ENCODE data around the gene ATP2A1. TPM values are rescaled to one million over a fixed set of nuclear protein-coding genes. Genes with fewer than 3 reads are reported as not detected.
"Not testable (repeated sequence)": the region's sequence is repeated elsewhere in the genome, so short reads cannot be mapped to it uniquely, and the experiment has no call there.

The ATP2A1 gene
- total RNA-seq, 1 donor from 2014 or later, result 0.54 TPM

GRCh38 chr16:28925386-28926228 is 47.3 kb downstream of the ATP2A1 start:
- intact Hi-C loops (cut with DNase I), result loop anchor here (2.0 kb wide), 2 partner anchors 25 to 79 kb away; partner anchors contain the start of genes NFATC2IP and TUFM
- peak; percentile 89 for DNase-seq (ENCODE audit: low spot score)

GRCh38 chr16:28926284-28926683 is 48.0 kb downstream of the ATP2A1 start:
- intact Hi-C loops (cut with DNase I); DNase-seq (ENCODE audit: low spot score): not testable (repeated sequence)

- intact Hi-C loops (cut with DNase I), result no loop called here
- DNase-seq (ENCODE audit: low spot score), result no peak
These were observed 49.5 kb downstream of the ATP2A1 start for GRCh38 chr16:28927815-28928214.

DNA sequence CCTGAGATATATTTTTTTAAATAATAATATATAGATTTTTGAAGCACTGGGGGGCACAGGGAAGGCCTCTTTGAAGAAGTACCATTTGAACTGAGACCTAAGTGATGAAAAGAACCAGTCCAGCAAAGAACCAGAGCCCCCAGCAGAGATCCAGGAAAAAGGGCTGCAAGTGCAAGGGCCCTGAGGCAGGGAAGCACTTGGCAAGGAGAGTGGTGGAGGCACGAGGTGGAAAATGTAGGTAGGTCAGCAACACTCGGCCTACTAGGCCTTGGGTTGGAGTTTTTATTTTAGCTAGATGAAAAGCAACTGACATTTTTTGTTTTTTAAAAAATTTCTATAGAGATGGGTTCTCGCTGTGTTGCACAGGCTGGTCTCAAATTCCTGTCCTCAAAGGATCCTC is 51.9 kb downstream of the ATP2A1 start:
- intact Hi-C loops (cut with DNase I), result no loop called here
- DNase-seq (ENCODE audit: low spot score), result no peak

- DNase-seq (ENCODE audit: low spot score), result no peak
- intact Hi-C loops (cut with DNase I), result no loop called here
These were observed 52.4 kb downstream of the ATP2A1 start for GRCh38 chr16:28930652-28931051.

DNA sequence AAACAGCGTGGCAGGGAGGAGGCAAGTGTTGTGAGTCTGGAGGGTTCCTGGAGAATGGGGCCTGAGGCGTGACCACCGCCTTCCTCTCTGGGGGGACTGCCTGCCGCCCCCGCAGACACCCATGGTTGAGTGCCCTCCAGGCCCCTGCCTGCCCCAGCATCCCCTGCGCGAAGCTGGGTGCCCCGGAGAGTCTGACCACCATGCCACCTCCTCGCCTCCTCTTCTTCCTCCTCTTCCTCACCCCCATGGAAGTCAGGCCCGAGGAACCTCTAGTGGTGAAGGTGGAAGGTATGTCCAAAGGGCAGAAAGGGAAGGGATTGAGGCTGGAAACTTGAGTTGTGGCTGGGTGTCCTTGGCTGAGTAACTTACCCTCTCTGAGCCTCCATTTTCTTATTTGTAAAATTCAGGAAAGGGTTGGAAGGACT is 53.5 kb downstream of the ATP2A1 start, which contains the start of gene CD19:
TSS of gene CD19 (plus strand) at position 171 of the 425 bp plus-strand sequence. CDS start at position 201, 30 bp downstream.
- DNase-seq (ENCODE audit: low spot score), result no peak
- intact Hi-C loops (cut with DNase I), result no loop called here

DNA sequence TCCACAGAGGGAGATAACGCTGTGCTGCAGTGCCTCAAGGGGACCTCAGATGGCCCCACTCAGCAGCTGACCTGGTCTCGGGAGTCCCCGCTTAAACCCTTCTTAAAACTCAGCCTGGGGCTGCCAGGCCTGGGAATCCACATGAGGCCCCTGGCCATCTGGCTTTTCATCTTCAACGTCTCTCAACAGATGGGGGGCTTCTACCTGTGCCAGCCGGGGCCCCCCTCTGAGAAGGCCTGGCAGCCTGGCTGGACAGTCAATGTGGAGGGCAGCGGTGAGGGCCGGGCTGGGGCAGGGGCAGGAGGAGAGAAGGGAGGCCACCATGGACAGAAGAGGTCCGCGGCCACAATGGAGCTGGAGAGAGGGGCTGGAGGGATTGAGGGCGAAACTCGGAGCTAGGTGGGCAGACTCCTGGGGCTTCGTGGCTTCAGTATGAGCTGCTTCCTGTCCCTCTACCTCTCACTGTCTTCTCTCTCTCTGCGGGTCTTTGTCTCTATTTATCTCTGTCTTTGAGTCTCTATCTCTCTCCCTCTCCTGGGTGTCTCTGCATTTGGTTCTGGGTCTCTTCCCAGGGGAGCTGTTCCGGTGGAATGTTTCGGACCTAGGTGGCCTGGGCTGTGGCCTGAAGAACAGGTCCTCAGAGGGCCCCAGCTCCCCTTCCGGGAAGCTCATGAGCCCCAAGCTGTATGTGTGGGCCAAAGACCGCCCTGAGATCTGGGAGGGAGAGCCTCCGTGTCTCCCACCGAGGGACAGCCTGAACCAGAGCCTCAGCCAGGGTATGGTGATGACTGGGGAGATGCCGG is 54.3 kb downstream of the ATP2A1 start:
- intact Hi-C loops (cut with DNase I), result no loop called here
- no peak for DNase-seq (ENCODE audit: low spot score)

GRCh38 chr16:28933171-28933570 is 54.9 kb downstream of the ATP2A1 start:
- intact Hi-C loops (cut with DNase I), result no loop called here
- DNase-seq (ENCODE audit: low spot score), result no peak

DNA sequence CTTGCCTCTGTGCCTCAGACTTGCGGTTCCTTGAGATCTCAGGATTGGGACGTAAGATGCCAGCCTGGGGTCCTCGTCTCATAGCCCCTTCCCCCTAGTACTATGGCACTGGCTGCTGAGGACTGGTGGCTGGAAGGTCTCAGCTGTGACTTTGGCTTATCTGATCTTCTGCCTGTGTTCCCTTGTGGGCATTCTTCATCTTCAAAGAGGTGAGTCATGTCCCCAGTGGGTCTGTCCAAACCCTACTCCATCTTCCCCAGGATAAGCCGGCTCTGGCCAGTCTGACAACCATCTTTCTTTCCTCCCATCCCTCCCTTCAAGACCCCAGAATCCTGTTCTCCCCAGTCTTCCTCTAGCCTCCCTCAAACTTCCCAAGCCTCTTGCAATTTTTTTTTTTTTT is 57.1 kb downstream of the ATP2A1 start:
- intact Hi-C loops (cut with DNase I), result no loop called here
- DNase-seq (ENCODE audit: low spot score), result no peak

GRCh38 chr16:28935924-28936783 is 57.9 kb downstream of the ATP2A1 start:
- intact Hi-C loops (cut with DNase I), result no loop called here
- DNase-seq (ENCODE audit: low spot score), result peak; percentile 93

- intact Hi-C loops (cut with DNase I), result no loop called here
- DNase-seq (ENCODE audit: low spot score), result no peak
These were observed 58.5 kb downstream of the ATP2A1 start for GRCh38 chr16:28936784-28937155.

GRCh38 chr16:28937222-28937876 is 59.1 kb downstream of the ATP2A1 start:
- intact Hi-C loops (cut with DNase I), result no loop called here

DNA sequence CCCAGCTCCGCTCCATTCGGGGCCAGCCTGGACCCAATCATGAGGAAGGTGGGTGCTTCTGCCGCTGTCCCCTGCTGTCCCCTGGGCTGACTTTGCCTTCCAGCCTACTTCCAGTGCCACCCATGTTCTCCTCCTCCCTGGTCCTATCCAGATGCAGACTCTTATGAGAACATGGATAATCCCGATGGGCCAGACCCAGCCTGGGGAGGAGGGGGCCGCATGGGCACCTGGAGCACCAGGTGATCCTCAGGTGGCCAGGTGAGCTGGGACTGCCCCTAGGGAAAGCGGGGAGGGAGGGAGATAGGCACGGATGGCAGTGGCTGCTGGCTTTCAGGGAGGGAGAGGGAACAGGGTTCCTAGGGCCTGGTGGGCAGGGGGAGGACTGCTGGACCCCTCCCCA is 60.4 kb downstream of the ATP2A1 start:
- intact Hi-C loops (cut with DNase I), result no loop called here
- DNase-seq (ENCODE audit: low spot score), result no peak

More at GRCh38 chr16:28937222-28937876, 59.1 kb downstream of the ATP2A1 start:
- no peak for DNase-seq (ENCODE audit: low spot score)

DNA sequence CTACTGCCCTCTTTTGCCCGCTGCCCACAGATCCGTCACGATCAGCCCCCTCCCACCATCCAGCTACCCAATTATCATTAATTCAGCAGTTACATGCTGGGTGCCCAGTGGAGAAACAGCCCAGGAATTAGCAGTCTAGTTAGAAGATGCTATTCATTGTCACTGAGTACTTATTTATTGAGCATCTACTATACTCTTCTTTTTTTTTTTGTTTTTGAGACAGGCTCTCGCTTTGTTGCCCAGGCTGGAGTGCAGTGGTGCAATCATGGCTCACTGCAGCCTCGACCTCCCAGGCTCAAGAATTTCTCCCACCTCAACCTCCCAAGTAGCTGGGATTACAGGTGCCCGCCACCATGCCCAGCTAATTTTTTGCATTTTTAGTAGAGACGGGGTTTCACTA is 61.5 kb downstream of the ATP2A1 start:
- not testable (repeated sequence) for DNase-seq (ENCODE audit: low spot score)
- intact Hi-C loops (cut with DNase I), result loop anchor here (10.0 kb wide), 1 partner anchor 445 kb away; the partner anchor contains the start of genes APOBR and CLN3

DNA sequence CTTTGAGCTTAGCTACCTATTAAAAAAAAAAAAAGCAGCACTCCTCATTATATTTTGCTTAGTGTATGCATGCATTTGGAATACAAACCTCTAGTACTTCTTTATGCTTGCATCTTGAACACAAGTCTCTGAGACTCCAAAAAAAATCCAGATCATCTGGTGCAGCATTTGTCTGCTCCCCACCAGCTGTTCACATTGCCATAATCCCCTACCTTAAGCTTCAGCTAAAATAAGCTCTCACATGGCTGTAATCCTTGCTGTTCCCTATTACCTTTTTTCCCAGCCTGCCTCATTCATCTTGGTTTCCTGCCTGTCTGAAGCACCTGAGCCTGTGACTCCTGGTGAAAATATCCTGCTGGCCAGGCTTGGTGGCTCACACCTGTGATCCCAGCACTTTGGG is 65.0 kb downstream of the ATP2A1 start:
- no peak for DNase-seq (ENCODE audit: low spot score)
- intact Hi-C loops (cut with DNase I), result loop anchor here (10.0 kb wide), 1 partner anchor 448 kb away; the partner anchor contains the start of genes APOBR and CLN3

DNA sequence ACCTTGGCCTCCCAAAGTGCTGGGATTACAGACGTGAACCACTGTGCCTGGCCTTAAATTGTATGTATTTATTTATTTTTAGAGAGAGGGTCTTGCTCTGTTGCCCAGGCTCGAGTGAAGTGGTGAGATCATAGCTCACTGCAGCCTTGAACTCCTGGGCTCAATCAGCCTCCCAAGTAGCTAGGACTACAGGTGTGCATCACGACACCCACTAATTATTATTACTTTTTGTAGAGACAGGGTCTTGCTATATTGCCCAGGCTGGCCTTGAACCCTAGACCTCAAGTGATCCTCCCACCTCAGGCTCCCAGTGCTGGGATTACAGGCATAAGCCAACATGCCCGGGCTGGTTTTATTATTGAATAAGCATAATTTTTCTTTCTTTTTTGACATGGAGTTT is 68.4 kb downstream of the ATP2A1 start:
- intact Hi-C loops (cut with DNase I), result loop anchor here (5.0 to 10.0 kb wide), 3 partner anchors 79 to 452 kb away; partner anchors contain the start of genes APOBR, ATXN2L and CLN3
- no peak for DNase-seq (ENCODE audit: low spot score)

GRCh38 chr16:28950648-28951409 is 72.5 kb downstream of the ATP2A1 start, which contains the start of gene NFATC2IP:
Gene NFATC2IP (plus strand): TSS chr16:28950937. CDS start chr16:28951012, 75 bp downstream.
- intact Hi-C loops (cut with DNase I), result loop anchor here (1.0 to 2.0 kb wide), 2 partner anchors 26 to 105 kb away; partner anchors contain the start of genes RABEP2 and TUFM

More at GRCh38 chr16:28950648-28951409, 72.5 kb downstream of the ATP2A1 start, which contains the start of gene NFATC2IP:
- peak; percentile 100 for DNase-seq (ENCODE audit: low spot score)
